A204.1 (cell line): Measurements from ENCODE around the gene RPAIN.
"Not testable (repeated sequence)": the region's sequence is repeated elsewhere in the genome, so short reads cannot be mapped to it uniquely, and the experiment has no call there.

Source experiments
- FAIRE-seq: peaks from 2 replicates; lab custom pipeline; 2012; peaks lifted over from hg19 to GRCh38; lab: Jason Lieb, UNC

The RPAIN gene

DNA sequence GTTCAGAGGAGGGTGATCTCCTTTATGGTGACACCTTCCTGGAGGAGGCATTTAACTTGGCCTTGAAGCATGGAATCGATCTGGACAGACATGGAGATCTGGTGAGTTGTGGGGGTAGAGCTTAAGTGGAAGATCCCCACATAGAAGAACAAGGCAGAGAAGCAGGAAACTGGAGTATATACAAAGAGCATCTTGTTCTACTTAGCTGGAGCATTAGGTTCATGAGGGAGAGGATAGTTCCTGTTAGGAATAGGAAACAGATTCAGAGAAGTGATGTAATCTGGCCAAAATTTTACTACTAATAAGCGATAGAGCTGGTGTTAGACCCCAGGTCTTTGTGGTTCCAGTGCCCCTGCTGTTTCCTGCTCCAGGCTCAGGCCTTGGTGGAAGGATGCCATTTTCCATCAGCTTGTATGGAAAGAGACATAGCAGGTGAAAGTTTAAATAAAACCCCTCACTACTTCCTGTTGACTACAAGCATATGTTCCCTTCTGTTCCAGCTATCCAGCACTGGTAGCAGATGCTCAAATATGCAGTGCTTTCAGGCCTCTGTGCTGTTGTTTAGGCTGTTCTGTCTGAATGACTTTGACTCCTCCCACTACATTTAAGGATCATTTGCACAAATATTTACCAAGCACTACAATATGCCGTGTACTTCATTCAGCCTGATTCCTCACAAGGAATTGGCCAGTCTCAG is 9.4 kb downstream of the RPAIN start:
- FAIRE-seq, result no peak

DNA sequence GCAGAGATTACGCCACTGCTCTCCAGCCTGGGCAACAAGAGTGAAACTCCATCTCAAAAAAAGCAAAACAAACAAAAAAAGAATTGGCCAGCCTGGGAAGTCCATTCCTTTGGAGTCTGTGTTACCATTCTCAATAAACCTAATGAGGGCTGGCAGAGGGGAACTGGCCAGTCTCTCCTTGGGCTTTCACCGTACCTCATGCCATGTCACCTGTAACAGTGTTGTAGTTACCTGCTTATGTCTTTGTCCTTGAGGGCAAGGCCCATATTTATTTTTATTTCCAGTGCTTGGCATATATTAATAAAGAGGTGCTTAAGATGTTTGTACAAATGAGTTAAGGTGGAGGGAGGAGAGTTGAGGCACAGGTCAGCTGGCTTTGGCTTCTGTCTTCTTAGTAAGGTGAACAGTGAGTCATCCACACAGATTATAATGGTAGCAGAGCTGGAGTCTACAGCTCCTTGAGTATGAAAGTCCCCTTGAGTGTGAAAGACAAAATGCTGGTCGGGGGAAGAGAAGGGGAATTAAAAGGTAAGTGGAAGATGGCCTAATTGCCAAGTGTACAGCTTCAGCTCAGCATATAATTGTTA is 10.5 kb downstream of the RPAIN start:
- no peak for FAIRE-seq

DNA sequence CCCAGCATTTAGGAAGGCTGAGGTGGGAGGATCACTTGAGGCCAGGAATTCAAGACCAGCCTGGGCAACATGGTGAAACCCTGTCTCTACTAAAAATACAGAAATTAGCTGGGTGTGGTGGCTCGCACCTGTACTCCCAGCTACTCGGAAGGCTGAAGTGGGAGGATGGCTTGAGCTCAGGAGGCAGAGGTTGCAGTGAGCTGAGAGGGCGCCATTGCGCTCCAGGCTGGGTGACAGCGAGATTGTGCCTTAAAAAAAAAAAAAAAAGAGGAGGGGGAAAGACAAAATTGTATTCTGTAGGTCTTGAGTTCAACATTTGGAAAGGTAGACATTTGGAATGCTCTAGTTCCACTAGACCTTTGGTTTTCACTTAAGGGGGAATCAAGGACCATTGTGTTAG is 11.3 kb downstream of the RPAIN start:
- not testable (repeated sequence) for FAIRE-seq

DNA sequence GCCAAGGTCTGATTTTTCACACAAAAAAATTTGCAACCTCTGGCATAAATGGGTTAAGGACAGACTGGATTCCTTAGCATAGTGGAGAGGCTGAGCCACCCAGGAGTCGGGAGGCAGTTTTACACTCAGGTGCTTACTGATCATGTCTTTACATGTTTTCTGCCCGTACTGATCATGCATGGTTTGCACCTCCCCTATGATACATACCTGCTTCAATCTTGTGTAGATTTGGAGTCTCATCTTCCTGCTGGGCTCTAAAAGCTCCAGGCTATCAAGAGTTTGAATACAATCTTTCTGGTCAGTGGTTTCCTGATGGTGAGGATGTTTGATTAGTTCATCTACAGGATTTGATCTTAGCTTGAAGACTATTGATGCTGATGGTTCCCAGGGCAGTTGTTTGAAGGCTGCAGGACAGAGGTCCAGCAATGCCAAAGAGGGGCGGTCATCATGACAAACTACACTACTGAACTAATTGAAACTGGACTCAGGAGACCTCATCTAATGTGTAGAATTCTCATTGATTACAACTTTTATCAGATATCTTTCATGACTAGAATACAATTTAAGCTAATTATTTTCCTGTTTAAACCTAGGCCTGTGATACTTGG is 12.1 kb downstream of the RPAIN start:
- no peak for FAIRE-seq

DNA sequence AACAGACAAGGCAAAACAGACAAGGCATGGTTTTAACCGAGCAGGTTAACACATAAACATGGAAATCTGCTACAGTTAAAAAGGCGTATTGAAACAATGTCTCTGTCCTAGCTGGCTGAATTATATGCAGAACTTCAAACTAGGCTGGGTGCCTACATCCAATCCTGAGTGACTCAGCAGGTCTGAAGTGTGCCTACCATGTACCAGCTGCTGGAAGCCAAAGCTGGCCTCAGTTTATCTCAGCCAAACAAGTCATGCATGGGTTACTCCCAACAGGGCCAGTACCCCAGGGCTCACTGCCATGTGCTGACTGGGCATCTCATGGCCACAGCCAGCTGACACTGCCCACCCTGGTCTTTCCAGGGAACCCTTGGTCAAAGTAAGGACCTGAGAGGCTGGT is 15.0 kb downstream of the RPAIN start:
- no peak for FAIRE-seq

DNA sequence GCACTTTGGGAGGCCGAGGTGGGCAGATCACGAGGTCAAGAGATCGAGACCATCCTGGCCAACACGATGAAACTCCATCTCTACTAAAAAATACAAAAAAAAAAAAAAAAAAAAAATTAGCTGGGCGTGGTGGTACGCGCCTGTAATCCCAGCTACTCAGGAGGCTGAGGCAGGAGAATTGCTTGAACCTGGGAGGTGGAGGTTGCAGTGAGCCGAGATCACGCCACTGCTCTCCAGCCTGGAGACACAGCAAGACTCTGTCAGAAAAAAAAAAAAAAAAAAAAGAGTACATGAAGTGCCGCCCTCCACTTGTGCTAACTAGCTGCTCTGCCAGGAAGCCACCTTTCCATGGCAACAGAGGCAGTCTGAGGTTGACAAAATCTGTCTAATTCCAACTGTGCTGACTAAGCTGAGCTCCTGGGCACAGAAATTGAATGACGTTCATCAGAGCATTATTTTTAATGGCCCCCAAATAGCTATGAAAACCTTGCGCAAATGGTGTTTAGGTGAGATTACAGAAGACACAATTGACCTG is 15.9 kb downstream of the RPAIN start:
- not testable (repeated sequence) for FAIRE-seq

DNA sequence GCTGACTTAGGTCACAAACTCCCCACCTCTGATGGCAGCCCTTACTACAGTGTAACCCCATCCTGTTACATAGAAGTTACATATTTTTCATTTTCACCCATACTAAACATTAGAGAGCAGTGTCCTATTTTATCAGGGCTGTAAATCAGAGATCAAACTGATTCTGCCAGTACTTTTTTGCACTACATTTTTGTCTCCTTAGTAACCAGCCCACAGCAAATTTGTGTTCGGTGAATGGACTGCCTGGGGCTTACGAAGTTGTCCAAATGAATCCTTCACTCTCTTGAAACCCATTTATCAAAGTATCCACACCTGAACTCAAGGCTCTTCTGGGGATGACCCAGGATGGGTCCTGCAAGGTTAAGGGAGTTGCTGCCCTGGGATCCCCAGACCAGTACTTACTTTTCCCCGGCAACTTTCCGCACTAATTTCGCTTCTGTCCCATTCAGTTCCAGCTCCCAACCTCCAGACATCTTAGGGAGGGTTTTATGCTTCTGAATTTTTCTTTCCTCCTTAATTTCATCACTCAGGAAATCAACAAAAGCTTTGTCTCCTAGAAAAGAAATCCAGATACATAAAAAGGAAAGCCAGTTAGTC is 17.8 kb downstream of the RPAIN start:
- no peak for FAIRE-seq

DNA sequence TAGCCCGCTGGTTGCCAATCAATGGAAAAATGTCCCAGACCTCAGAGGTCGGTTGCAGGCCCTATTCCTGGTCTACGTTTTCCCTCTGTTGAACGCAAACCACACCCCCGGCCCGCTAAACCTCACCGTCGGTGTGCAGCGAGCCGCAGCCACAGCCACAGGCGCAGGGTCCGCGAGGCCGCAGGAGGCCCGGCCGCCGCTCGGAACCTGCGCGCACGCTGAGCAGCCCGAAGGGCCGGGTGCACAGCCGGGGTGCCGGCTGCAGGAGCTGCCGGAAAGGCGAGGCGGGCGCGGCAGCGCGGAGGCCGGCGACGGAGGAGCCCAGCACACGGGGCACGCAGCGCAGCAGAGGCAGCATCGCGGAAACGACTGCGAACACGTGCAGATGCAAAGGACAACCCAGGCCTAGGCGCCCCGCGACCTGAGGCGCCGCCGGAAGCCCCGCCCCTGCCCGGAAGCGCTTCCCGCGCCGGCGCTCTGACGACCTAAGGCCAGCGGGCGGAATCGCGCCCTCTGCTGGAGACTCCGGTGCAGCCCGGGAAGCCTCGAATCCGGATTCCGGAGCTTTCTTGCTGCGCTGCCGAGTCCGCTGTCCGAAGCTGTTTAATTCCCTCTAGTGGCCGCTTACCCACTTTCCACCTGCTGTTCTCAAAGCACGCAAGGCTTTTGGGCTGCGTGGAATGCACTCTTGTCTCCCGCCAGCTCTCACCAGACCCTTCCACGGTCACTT is 18.9 kb downstream of the RPAIN start, which contains the start of gene C1QBP:
Gene C1QBP, minus strand, starts transcription at position 440 of the 730 bp plus-strand sequence. Its CDS starts 82 bp downstream, at position 358.
- peak; percentile 14 for FAIRE-seq

DNA sequence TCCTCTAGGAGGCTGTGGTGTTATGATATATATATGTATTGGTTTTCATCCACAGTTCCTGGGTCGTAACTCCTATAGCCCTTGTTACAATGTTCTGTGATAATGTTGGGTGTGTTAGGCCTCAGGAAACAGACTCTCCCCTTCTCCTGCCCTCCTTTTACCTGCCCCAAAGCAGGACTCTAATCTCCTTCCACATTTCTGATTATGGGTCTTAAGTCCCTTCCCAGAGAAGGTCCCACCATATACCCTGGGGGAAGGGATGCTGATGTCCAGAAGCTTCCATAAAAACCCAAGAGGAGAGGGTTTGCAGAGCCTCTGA is 19.4 kb downstream of the RPAIN start:
- FAIRE-seq, result no peak

DNA sequence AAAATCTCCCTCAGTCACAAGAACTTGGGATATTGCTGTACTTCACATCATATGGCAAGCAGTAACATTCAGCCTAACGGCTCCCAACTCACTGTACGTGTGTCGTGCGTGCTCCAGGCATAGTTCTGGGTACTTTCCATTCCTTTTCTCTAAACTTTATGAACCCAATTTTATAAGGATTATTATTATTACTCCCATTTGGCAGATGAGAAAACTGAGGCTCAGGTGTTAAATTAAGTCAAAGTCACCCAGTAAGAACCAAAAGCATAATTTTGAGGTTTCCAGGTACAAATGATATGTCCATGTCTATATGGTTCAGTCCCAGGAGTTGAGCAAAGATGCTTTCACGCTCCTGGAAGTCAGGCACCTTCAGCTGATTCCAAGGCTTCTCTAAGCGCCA is 23.7 kb downstream of the RPAIN start:
- no peak for FAIRE-seq

DNA sequence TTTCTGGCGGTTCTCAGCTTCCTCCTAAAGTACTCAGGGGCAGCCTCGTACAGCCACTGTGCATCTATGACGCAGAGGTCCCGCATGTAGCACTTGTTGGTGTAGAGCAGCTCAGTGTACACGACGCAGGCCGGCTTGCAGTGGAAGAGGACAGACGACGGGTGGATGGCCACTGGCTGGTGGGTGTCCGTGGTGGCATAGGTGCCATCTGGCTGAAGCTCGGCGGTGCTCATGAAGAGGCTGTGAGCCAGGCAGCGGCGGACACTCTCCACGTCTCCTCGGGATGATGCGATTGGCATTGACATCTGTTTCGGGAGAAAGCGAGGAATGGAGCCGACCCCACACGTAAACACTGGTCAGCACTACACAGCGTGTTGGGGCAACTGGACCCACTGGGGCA is 24.2 kb downstream of the RPAIN start:
- FAIRE-seq, result no peak

DNA sequence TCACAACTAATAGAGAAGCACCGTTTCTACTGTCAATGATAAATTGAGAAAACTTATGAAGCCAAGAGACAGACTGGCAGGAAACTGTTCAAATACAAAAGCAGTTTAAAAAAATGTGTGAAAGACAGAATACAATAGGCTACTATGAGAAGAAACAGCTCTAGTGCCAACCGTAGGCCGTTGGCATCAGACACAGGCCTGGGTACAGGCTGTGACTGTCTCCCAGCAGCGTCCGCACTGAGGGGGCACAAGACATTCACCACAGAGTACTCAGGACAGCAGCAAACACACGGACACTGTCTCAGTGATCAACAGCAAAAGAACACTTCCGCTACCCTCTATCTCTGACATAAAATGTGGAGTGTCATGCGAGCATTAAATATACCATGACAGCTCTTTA is 26.8 kb downstream of the RPAIN start:
- FAIRE-seq, result no peak

DNA sequence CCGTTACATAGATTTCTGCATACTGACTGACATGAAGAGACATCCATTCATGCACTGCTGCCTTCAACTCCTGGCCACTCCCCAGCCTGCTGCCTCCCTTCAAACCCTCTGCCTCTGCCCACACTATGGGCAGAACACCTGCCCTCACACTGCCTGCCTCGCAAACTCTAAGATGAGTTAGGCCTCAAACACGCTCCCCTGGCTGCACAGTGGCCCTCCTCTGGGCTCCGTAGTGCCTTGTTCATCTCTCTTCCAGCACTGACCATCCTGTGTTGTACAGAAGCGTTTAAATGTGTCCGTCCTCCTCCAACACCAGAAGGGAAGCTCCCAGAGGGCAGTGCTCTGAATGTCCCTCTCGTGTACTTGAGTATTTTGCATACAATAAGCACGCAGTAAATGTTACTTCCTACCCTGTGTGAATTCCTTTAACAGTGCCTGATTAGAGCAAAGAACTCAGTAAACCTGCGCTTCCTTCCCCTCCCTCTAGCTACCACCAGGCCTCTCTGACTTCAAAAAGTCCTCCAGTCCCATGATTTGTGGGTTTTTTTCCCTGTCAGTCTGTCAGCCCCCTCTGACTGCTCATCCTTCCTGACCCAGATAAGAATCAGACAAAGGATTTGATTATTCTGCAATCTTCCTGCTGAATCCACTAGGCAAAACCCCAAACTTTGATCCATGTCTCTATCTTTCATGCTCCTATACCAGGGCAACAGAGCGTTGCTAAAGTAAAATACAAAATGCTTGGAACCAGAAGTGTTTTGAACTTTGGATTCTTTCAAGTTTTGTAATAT is 44.9 kb downstream of the RPAIN start:
- FAIRE-seq, result no peak

DNA sequence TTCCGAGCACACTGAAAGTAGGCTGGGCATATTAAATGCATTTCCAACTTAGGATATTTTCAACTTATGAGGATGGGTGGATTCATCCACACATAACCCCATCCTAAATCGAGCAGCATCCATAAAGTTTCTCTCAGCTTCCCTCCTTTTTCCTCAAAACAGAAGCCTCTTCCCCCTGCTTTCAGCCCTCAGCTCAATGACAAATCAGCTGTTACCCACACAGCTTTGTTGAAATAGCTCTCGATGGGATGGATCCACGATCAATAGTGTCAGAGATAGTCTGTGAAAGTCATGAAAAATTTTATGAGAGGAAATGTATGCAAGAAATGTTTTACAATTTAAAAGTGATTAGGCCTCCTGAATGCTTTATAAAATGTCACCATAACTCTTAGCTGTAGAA is 46.3 kb downstream of the RPAIN start:
- no peak for FAIRE-seq

DNA sequence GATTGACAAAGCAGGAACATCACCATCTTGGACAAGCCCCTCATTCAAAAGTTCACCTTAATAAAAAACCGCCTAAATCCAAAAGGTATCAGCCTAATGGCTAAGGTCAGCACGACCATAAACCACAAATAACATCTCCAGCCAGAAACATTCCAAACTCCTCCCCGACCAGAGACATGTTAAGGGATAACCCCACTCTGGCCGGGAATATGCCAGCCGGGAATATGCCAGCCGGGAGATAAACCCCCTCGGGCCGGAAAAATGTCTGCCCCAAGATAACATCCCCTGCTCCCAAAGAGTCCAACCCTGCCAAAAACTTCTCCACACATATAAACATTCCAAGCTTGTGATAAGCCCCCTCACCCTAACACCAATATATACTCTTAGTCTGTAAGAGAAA is 47.4 kb downstream of the RPAIN start:
- FAIRE-seq, result no peak

DNA sequence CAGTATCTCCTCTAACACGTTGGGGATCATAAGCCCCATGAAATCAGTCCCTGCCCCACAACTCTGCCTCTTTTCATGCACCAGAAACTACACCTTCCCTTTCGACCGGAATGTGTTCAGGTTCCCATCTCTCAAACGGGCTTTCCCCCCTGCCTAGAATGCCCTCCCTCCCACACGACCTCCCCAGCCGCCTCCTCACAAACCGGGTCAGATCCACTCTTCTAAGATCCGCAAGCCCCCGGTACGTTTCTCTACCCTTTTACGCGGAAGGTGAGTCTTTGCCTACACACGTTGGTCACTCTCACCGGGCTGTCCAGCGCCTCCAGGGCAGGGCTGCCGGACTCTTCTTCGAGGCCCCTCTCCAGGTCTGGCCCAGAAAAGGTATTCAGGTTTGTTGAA is 48.1 kb downstream of the RPAIN start:
- FAIRE-seq, result no peak

DNA sequence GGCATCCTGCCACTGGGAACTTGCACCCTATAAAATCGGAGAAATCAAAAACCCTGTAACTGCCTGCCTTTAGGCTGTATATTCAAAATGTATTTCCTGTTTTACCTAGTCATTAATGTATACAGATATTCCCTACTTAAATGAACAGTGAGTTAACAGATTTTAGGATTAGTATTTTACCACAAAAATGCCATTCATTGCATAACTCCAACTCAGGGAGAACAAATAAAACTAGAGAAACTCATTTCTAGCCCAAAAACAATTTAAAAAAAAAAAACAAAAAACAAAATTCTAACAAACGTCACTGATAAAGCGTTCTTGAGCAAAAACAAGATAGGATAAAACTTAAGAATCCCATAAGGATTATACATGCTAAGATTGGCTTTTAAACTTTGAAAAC is 52.5 kb downstream of the RPAIN start:
- FAIRE-seq, result no peak

DNA sequence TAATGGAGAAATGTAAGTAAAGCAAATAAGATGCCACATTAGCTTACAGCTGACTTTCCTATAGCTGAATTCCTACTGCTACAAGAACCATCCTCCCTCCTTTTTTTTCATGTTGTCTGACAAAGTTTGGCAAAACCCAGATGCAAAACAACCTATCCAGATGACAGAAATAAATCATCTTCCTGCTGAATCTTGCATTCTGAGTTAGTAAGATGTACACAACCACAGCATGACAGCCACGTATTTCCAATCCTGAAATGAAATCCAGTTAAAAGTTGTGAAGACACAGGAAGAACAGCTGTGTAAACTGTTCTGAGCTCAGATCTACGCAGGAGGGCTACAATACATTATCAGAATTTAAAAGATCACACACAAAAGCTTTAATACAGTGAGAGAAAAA is 53.9 kb downstream of the RPAIN start:
- FAIRE-seq, result no peak

DNA sequence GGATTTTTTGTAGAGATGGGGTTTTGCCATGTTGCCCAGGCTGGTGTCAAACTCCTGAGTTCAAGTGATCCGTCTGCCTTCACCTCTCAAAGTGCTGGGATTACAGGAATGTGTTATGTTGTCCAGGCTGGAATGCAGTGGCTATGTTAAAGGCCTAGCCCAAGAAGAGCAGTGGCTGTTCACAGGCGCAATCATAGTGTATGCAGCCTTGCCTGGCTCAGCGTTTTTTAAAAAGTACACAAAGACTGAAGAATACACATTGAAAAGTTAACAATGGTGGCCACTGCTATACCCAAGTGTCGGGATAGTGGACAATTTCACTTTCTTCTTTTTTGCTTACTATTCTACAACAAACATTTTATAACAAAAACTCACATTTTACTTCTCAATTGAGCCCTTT is 59.0 kb downstream of the RPAIN start:
- no peak for FAIRE-seq

DNA sequence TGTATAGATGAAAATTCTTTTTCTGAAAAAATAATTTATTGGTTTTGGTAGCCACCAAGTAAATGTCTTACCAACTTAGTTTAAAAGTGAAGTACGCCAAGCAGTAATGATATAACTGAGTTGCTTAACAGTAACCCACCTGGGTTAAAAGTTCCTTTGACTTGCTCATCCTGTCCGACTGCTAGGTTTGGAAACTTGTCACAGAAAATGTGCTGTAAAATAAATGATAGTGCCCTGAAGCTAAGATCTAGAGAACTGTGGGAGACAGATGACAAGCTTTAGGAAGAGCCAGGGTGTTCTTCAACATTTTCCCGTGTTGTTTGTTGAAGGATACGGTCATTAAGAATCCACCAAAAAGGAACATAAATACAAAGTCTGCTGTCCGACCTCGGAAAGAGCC is 61.0 kb downstream of the RPAIN start:
- FAIRE-seq, result no peak

DNA sequence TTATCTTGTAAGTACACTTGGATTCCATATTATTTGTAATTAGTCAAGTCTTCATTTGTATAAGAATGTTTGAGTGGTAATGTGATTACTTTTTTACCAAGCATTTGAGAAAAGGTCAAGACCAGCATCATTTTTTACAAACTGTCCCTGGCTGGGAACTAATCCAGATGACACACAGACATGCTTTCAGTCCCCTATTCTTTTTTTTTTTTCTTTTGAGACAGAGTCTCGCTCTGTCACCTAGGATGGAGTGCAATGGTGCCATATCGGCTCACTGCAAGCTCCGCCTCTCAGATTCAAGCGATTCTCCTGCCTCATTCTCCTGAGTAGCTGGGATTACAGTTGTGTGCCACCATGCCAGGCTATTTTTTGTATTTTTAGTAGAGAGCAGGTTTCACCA is 61.5 kb downstream of the RPAIN start:
- no peak for FAIRE-seq
